Progenitor cell of endocrine pancreas (in vitro differentiated cells): Measurements from ENCODE around the gene GUCD1. TPM values are rescaled to one million over a fixed set of nuclear protein-coding genes. Genes with fewer than 3 reads are reported as not detected.

Experiments
- DNase-seq: peaks from one replicate; pipeline ENCODE4 v3.0.0; 2021; ENCODE audit warnings: low spot score; ENCODE audit not compliant: unreplicated experiment
- H3K27ac Mint-ChIP-seq: 2 replicates; pipeline ENCODE4 v1.8.0; 2021; ENCODE audit warnings: mild to moderate bottlenecking, moderate library complexity, mixed read lengths
- H3K27me3 Mint-ChIP-seq: 2 replicates; pipeline ENCODE4 v1.8.0; 2021; ENCODE audit warnings: mixed read lengths
- H3K36me3 Mint-ChIP-seq: 2 replicates; pipeline ENCODE4 v1.8.0; 2022; ENCODE audit warnings: mixed read lengths; ENCODE audit not compliant: insufficient read depth
- H3K4me1 Mint-ChIP-seq: 2 replicates; pipeline ENCODE4 v1.8.0; 2021; ENCODE audit warnings: low read depth, mixed read lengths
- H3K4me3 Mint-ChIP-seq: 2 replicates; pipeline ENCODE4 v1.8.0; 2021; ENCODE audit warnings: low read depth, mild to moderate bottlenecking, moderate library complexity, mixed read lengths
- H3K9me3 Mint-ChIP-seq: 2 replicates; pipeline ENCODE4 v1.8.0; 2021; ENCODE audit warnings: low read depth, mixed read lengths
- total RNA-seq: library from RNA; stranded (reverse); gene quantifications from 2 replicates; pipeline ENCODE4 v1.2.1, GENCODE V29; 2021
- TF ChIP-seq, protein P1 (sequence below): fragments of 200-600 bp; sonication (generic); IDR thresholded peaks from one replicate; pipeline ENCODE4 v1.5.0; 2021; ENCODE audit warnings: antibody characterized with exemption, mild to moderate bottlenecking; ENCODE audit not compliant: unreplicated experiment

Gene GUCD1
- total RNA-seq, 1 donor from 2014 or later, result 67.5 TPM

DNA sequence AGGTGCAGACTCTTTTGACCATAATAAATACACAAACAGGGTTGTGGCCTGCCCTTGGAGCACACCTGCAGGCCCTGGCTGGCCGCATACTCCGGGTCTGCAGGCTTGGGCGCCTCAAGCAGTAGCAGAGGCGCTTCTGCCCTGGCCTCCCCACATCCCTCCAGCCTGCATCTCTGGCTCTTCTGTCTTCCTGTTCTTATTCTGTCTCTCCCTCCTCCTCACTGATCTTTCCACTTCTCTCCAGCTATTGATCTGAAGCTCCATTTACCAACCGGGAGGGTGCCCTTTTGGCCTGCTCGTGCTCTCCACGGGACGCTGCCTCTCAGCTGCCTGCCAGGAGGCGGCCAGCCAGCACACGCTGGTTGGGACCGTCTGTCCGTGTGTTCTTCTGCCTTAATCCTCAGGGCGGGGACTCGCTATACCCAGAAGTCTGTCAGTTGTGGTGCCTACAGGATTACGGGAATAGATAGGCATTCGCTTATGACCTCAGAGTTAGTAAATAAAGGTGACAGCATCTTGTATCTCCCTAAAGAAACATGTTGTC lies 54.6 kb downstream of the GUCD1 start:
- TF ChIP-seq, protein P1, sequence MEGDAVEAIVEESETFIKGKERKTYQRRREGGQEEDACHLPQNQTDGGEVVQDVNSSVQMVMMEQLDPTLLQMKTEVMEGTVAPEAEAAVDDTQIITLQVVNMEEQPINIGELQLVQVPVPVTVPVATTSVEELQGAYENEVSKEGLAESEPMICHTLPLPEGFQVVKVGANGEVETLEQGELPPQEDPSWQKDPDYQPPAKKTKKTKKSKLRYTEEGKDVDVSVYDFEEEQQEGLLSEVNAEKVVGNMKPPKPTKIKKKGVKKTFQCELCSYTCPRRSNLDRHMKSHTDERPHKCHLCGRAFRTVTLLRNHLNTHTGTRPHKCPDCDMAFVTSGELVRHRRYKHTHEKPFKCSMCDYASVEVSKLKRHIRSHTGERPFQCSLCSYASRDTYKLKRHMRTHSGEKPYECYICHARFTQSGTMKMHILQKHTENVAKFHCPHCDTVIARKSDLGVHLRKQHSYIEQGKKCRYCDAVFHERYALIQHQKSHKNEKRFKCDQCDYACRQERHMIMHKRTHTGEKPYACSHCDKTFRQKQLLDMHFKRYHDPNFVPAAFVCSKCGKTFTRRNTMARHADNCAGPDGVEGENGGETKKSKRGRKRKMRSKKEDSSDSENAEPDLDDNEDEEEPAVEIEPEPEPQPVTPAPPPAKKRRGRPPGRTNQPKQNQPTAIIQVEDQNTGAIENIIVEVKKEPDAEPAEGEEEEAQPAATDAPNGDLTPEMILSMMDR, result no peak
- peaks cover 28% of the 10 kb centered on the region for H3K4me1 Mint-ChIP-seq
- no peaks in the 10 kb centered on the region for H3K9me3 Mint-ChIP-seq
- no peak overlapping the region for H3K4me3 Mint-ChIP-seq
- H3K27ac Mint-ChIP-seq, result no peak overlapping the region
- no peak for DNase-seq
- H3K27me3 Mint-ChIP-seq, result peaks cover 61% of the 10 kb centered on the region
- no peaks in the 10 kb centered on the region for H3K36me3 Mint-ChIP-seq

DNA sequence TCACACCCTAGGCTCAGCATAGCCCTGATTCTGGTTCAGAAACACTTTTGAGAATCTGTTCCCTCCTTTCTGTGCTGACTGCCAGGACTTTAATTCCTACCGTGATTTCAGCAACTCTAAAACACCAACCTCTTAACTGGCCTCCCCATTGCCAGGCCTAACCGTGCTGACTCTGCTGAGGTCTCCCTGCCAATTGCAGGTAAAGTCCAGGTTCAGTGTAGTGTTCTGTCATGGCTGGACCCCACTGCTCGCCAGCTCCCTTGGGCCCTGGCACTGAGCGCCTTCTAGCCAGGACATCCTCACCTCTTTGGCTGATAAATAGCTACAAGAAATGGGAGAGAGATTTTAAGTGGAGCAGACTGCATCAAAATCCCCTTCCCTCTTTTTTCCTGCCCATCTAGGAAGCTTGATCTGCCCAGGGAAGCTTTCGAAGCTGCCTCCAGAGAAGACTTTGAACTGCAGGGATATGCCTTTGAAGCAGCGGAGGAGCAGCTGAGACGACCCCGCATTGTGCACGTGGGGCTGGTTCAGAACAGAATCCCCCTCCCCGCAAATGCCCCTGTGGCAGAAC lies 55.1 kb downstream of the GUCD1 start:
- H3K27ac Mint-ChIP-seq, result no peak overlapping the region

DNA sequence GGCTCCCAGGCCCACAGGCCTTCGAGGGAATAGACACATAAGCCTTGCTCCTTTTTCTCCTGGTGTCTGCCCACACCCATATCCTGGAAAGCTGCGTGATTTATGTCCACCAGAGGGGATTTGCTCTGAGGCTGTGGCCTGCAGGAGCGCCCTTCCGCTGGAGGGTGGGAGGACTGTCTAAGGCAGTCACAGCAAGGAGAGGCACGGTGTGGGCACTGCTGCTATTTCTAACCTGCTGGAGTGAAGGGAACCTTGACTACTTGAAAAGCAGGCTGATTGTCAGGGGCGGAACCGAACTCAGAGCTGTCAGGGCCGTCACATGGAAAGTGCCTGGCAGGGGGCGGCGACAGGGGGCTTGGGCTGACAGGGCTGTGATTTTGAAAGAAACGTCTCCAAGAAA lies 56.1 kb downstream of the GUCD1 start:
- peaks cover 31% of the 10 kb centered on the region for H3K4me1 Mint-ChIP-seq
- no peak overlapping the region for H3K4me3 Mint-ChIP-seq
- H3K36me3 Mint-ChIP-seq, result no peaks in the 10 kb centered on the region
- no peaks in the 10 kb centered on the region for H3K9me3 Mint-ChIP-seq
- H3K27me3 Mint-ChIP-seq, result peaks cover 69% of the 10 kb centered on the region
- TF ChIP-seq, protein P1, result no peak
- no peak overlapping the region for H3K27ac Mint-ChIP-seq
- DNase-seq, result no peak

More for the DNA sequence above, 55.1 kb downstream of the GUCD1 start:
- TF ChIP-seq, protein P1, result no peak
- DNase-seq, result no peak
- Mint-ChIP-seq H3K27me3 (peaks cover 65% of the 10 kb centered on the region), H3K4me3 (no peak overlapping the region), H3K4me1 (peaks cover 28% of the 10 kb centered on the region), H3K36me3 (no peaks in the 10 kb centered on the region), H3K9me3 (no peaks in the 10 kb centered on the region)

- Mint-ChIP-seq H3K27me3 (peaks cover 68% of the 10 kb centered on the region), H3K4me3 (no peak overlapping the region), H3K27ac (no peak overlapping the region), H3K9me3 (no peaks in the 10 kb centered on the region), H3K4me1 (peaks cover 34% of the 10 kb centered on the region), H3K36me3 (no peaks in the 10 kb centered on the region)
- no peak for DNase-seq
- TF ChIP-seq, protein P1, result no peak
These were observed 57.1 kb downstream of the GUCD1 start for GRCh38 chr22:24497841-24498258.

GRCh38 chr22:24496661-24497060 lies 58.3 kb downstream of the GUCD1 start:
- Mint-ChIP-seq H3K27ac (no peak overlapping the region), H3K9me3 (peaks cover 4% of the 10 kb centered on the region), H3K36me3 (peaks cover 3% of the 10 kb centered on the region), H3K4me3 (peak overlapping the region; percentile 7), H3K4me1 (peaks cover 38% of the 10 kb centered on the region), H3K27me3 (peaks cover 68% of the 10 kb centered on the region)
- DNase-seq, result no peak
- TF ChIP-seq, protein P1, result no peak
